K562 (cell line): ENCODE data around the gene PLXNB2. TPM values are rescaled to one million over a fixed set of nuclear protein-coding genes. Genes with fewer than 3 reads are reported as not detected.
A peak's percentile ranks its signal among the peaks of the same experiment; 100 is the strongest.

Experiments
- ATAC-seq: fragments of 200-7000 bp; cut with Tn5 transposase; 3 replicates; pipeline ENCODE4 v1.9.1; 2020; ENCODE audit warnings: moderate library complexity
- BruUV-seq: library from RNA; stranded (reverse); fragments of 400-500 nt; replicated peaks from 2 replicates; lab custom pipeline; 2021; lab: Mats Ljungman, UMichigan
- CTCF ChIA-PET: fragments of 300-600 bp; formaldehyde crosslinking; extraction: SDS; loops from one replicate; lab custom pipeline; 2021; ENCODE audit warnings: low intra/inter-chr PET ratio; lab: Yijun Ruan, JAX
- POLR2A ChIA-PET: fragments of 300-600, 350-650 bp; sonication (Branson Sonifier 250); formaldehyde crosslinking; extraction: SDS; loops from one replicate; lab custom pipeline; 2021; ENCODE audit warnings: antibody characterized with exemption, inconsistent platforms; lab: Yijun Ruan, JAX
- DNase-seq, 4 experiments: peaks; one replicate each; pipeline versions ENCODE4 v3.0.0 to v3.0.0-alpha.2; 2011 to 2018; ENCODE audit warnings: low spot score in 3 of 4, mixed read lengths in 3 of 4; ENCODE audit errors: extremely low read depth in 1 of 4
- FAIRE-seq: peaks from 2 replicates; lab custom pipeline; 2011; peaks lifted over from hg19 to GRCh38; lab: Jason Lieb, UNC
- H2AFZ ChIP-seq: 2 replicates; pipeline ENCODE4 v1.6.0; 2011; ENCODE audit warnings: low read depth, low read length, control low read depth, inconsistent platforms
- H3K27ac ChIP-seq: fragments of 200-600 bp; 3 replicates; pipeline ENCODE4 v1.8.0; 2011; ENCODE audit warnings: low read depth, mild to moderate bottlenecking, control low read depth, inconsistent platforms, low read length, moderate library complexity, mixed read lengths; ENCODE audit errors: extremely low read depth
- H3K27me3 ChIP-seq, 2 experiments: fragments of 300-600 bp in 1 of 2; 2 replicates in 1 of 2; 3 replicates in 1 of 2; pipeline versions ENCODE4 v1.6.0 to v1.8.0; 2011; ENCODE audit warnings: inconsistent platforms in 2 of 2, low read length in 2 of 2, mild to moderate bottlenecking in 1 of 2, mixed read lengths in 1 of 2, moderate library complexity in 1 of 2; ENCODE audit not compliant: control insufficient read depth in 2 of 2, insufficient read depth in 2 of 2
- H3K36me3 ChIP-seq: fragments of 300-600 bp; 3 replicates; pipeline ENCODE4 v1.8.0; 2011; ENCODE audit warnings: mild to moderate bottlenecking, low read length, inconsistent platforms; ENCODE audit not compliant: control insufficient read depth, insufficient read depth
- H3K4me1 ChIP-seq, 2 experiments: fragments of 200-600 bp in 1 of 2; replicated peaks in 1 of 2; 2 replicates in 1 of 2; 3 replicates in 1 of 2; pipeline versions ENCODE4 v1.5.1 to v1.8.0; 2011; ENCODE audit warnings: inconsistent platforms in 2 of 2, low read length in 2 of 2, mild to moderate bottlenecking in 1 of 2, mixed read lengths in 1 of 2, moderate library complexity in 1 of 2; ENCODE audit not compliant: control insufficient read depth in 2 of 2, insufficient read depth in 2 of 2
- H3K4me2 ChIP-seq: 2 replicates; pipeline ENCODE4 v1.6.1; 2011; ENCODE audit warnings: low read length, control low read depth, inconsistent platforms, mixed read lengths; ENCODE audit not compliant: insufficient read depth
- H3K4me3 ChIP-seq: fragments of 200-600 bp; sonication (generic), shearing (Covaris generic); 2 replicates; pipeline ENCODE4 v1.5.1; 2016; ENCODE audit warnings: control low read depth, inconsistent platforms
- H3K79me2 ChIP-seq: fragments of 200-600 bp; 3 replicates; pipeline ENCODE4 v1.8.0; 2011; ENCODE audit warnings: low read length, inconsistent platforms; ENCODE audit not compliant: control insufficient read depth, insufficient read depth
- H3K9ac ChIP-seq, 2 experiments: 2 replicates each; pipeline versions ENCODE4 v1.6.0 to v1.6.1; 2011; ENCODE audit warnings: low read depth in 2 of 2, low read length in 2 of 2, control low read depth in 1 of 2, inconsistent platforms in 1 of 2, mild to moderate bottlenecking in 1 of 2, mixed read lengths in 1 of 2; ENCODE audit not compliant: insufficient read depth in 1 of 2
- H3K9me1 ChIP-seq: one replicate; pipeline ENCODE4 v1.6.0; 2011; ENCODE audit warnings: inconsistent platforms, mild to moderate bottlenecking, low read length, moderate library complexity; ENCODE audit not compliant: control insufficient read depth, insufficient read depth
- H3K9me3 ChIP-seq: replicated peaks from 2 replicates; pipeline ENCODE4 v1.5.1; 2011; ENCODE audit warnings: low read depth, low read length, inconsistent platforms; ENCODE audit not compliant: control insufficient read depth, insufficient read depth
- H4K20me1 ChIP-seq: replicated peaks from 2 replicates; pipeline ENCODE4 v1.6.1; 2011; ENCODE audit warnings: low read length, inconsistent platforms, mixed read lengths; ENCODE audit not compliant: control insufficient read depth, insufficient read depth
- ELF2 ChIP-seq: fragments of 250-450 bp; sonication (Bioruptor Pico); IDR thresholded peaks from 2 replicates; pipeline ENCODE4 v1.5.0; 2021; ENCODE audit warnings: mild to moderate bottlenecking
- HCFC1 ChIP-seq: IDR thresholded peaks from 2 replicates; pipeline ENCODE4 v1.6.1; 2012; ENCODE audit warnings: low read depth, low read length, improper control_type of control experiment
- HMG20B ChIP-seq: fragments of 250-450 bp; sonication (Bioruptor Pico); IDR thresholded peaks from 2 replicates; pipeline ENCODE4 v1.5.0; 2021; ENCODE audit warnings: mild to moderate bottlenecking
- JUND ChIP-seq, 2 experiments: IDR thresholded peaks; 2 replicates in 1 of 2; 3 replicates in 1 of 2; pipeline ENCODE4 v1.6.1; 2011; ENCODE audit warnings: borderline replicate concordance in 2 of 2, low read depth in 2 of 2, low read length in 2 of 2, improper control_type of control experiment in 1 of 2, missing biosample characterization in 1 of 2, missing genetic modification characterization in 1 of 2, missing genetic modification reagents in 1 of 2
- RFX5 ChIP-seq: IDR thresholded peaks from 2 replicates; pipeline ENCODE4 v1.6.1; 2011; ENCODE audit warnings: low read depth, mild to moderate bottlenecking, improper control_type of control experiment, low read length
- SLC30A9 ChIP-seq: fragments of 250-450 bp; sonication (Bioruptor Pico); IDR thresholded peaks from 2 replicates; pipeline ENCODE4 v1.8.0; 2022; ENCODE audit warnings: mild to moderate bottlenecking, moderate library complexity
- TCF7L2 ChIP-seq: fragments of 150-350 bp; IDR thresholded peaks from 2 replicates; pipeline ENCODE4 v1.6.1; 2016; ENCODE audit warnings: low read depth, mild to moderate bottlenecking, low read length, moderate library complexity
- ZNF134 ChIP-seq: fragments of 250-450 bp; sonication (Bioruptor Pico); conservative IDR thresholded peaks from 2 replicates; pipeline ENCODE4 v1.4.0; 2020
- ZNF324 ChIP-seq: fragments of 250-450 bp; sonication (Bioruptor Pico); IDR thresholded peaks from 2 replicates; pipeline ENCODE4 v1.4.0; 2020; ENCODE audit warnings: mild to moderate bottlenecking
- ZNF354B ChIP-seq: fragments of 250-450 bp; sonication (Bioruptor Pico); IDR thresholded peaks from 2 replicates; pipeline ENCODE4 v1.4.0; 2020
- ZNF780A ChIP-seq: fragments of 250-450 bp; sonication (Bioruptor Pico); IDR thresholded peaks from 2 replicates; pipeline ENCODE4 v1.5.0; 2021; ENCODE audit warnings: mild to moderate bottlenecking
- WGBS: fragments of 100-300 bp; shearing (Covaris generic); methylation state at CpG from one replicate; pipeline ENCODE4 v1.1.6; 2016; ENCODE audit warnings: low coverage, mixed read lengths; ENCODE audit not compliant: insufficient coverage; ENCODE audit errors: missing lambda C conversion rate; 5-methylcytosine and 5-hydroxymethylcytosine counted together
- in situ Hi-C: fragments of 300-500 bp; cut with MboI; formaldehyde crosslinking; loops from 4 replicates; pipeline ENCODE4 v1.15.0; 2018; ENCODE audit warnings: inconsistent platforms, mixed read lengths
- intact Hi-C: fragments of 100-400 bp; cut with micrococcal nuclease; formaldehyde crosslinking; loops from 2 replicates; pipeline ENCODE4 v1.14.2; 2022
- polyA plus RNA-seq, 8 experiments: library from polyadenylated mRNA; depleted of rRNA in 4 of 8; stranded (reverse) in 5 of 8; unstranded in 3 of 8; fragments of >200 nt; fragmentation: Nextera tagmentation in 2 of 8; fragmentation: Illumina TruSeq in 1 of 8; extraction: Ambion mirVana in 2 of 8; extraction: Trizol in 1 of 8; gene quantifications; 2 replicates each; pipeline versions ENCODE4 v1.2.1 to v1.2.3, GENCODE V29; 2011 to 2014; ENCODE audit warnings: inconsistent platforms in 1 of 8, missing spikeins in 1 of 8
- total RNA-seq, 7 experiments: library from RNA; depleted of rRNA in 6 of 7; stranded (reverse); fragments of >200 nt in 6 of 7; fragmentation: Illumina TruSeq in 2 of 7; extraction: Trizol in 2 of 7; gene quantifications; 2 replicates each; pipeline versions ENCODE4 v1.2.1 to v1.2.3, GENCODE V29; 2011 to 2021; ENCODE audit warnings: low replicate concordance in 1 of 7
- TF ChIP-seq, protein P1 (sequence below): sonication (generic); formaldehyde crosslinking; IDR thresholded peaks from 2 replicates; pipeline ENCODE4 v1.8.0; 2022; ENCODE audit warnings: mild to moderate bottlenecking, missing genetic modification reagents, borderline replicate concordance
- TF ChIP-seq, protein P2 (sequence below): fragments of 450-650 bp; IDR thresholded peaks from 2 replicates; pipeline ENCODE4 v1.6.1; 2016; ENCODE audit warnings: mild to moderate bottlenecking
- TF ChIP-seq, protein P3 (sequence below): sonication (generic); formaldehyde crosslinking; IDR thresholded peaks from 2 replicates; pipeline ENCODE4 v1.9.0; 2022; ENCODE audit warnings: mild to moderate bottlenecking, missing genetic modification reagents

The PLXNB2 gene
- total and polyA plus RNA-seq, 9 of the 15 experiments (the other 6 are each of a cell fraction or from before 2014, with no cell fraction given): 0.15 to 45.1 (median 13.6) TPM

DNA sequence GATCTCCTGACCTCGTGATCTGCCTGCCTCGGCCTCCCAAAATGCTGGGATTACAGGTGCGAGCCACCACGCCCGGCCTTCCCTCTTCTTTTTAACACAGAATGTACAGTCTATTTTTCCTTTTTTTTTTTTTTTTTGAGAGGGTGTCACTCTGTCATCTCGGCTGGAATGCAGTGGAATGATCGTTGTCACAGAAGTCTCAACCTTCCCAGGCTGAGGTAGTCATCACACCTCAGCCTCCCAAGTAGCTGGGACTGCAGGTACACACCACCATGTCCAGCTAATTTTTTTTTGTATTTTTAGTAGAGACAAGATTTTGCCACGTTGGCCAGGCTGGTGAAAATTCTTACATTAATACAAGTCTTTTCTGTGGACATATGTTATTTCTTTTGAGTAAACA, 48.7 kb upstream of the PLXNB2 start (continued):
- TF ChIP-seq ZNF780A (no peak), TCF7L2 (no peak), SLC30A9 (CRISPR knock-in tag) (no peak)
- TF ChIP-seq, protein P1, sequence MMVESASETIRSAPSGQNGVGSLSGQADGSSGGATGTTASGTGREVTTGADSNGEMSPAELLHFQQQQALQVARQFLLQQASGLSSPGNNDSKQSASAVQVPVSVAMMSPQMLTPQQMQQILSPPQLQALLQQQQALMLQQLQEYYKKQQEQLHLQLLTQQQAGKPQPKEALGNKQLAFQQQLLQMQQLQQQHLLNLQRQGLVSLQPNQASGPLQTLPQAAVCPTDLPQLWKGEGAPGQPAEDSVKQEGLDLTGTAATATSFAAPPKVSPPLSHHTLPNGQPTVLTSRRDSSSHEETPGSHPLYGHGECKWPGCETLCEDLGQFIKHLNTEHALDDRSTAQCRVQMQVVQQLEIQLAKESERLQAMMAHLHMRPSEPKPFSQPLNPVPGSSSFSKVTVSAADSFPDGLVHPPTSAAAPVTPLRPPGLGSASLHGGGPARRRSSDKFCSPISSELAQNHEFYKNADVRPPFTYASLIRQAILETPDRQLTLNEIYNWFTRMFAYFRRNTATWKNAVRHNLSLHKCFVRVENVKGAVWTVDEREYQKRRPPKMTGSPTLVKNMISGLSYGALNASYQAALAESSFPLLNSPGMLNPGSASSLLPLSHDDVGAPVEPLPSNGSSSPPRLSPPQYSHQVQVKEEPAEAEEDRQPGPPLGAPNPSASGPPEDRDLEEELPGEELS: no peak
- TF ChIP-seq, protein P2, sequence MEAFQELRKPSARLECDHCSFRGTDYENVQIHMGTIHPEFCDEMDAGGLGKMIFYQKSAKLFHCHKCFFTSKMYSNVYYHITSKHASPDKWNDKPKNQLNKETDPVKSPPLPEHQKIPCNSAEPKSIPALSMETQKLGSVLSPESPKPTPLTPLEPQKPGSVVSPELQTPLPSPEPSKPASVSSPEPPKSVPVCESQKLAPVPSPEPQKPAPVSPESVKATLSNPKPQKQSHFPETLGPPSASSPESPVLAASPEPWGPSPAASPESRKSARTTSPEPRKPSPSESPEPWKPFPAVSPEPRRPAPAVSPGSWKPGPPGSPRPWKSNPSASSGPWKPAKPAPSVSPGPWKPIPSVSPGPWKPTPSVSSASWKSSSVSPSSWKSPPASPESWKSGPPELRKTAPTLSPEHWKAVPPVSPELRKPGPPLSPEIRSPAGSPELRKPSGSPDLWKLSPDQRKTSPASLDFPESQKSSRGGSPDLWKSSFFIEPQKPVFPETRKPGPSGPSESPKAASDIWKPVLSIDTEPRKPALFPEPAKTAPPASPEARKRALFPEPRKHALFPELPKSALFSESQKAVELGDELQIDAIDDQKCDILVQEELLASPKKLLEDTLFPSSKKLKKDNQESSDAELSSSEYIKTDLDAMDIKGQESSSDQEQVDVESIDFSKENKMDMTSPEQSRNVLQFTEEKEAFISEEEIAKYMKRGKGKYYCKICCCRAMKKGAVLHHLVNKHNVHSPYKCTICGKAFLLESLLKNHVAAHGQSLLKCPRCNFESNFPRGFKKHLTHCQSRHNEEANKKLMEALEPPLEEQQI: no peak
- TF ChIP-seq, all 486 proteins: peak for 0

DNA sequence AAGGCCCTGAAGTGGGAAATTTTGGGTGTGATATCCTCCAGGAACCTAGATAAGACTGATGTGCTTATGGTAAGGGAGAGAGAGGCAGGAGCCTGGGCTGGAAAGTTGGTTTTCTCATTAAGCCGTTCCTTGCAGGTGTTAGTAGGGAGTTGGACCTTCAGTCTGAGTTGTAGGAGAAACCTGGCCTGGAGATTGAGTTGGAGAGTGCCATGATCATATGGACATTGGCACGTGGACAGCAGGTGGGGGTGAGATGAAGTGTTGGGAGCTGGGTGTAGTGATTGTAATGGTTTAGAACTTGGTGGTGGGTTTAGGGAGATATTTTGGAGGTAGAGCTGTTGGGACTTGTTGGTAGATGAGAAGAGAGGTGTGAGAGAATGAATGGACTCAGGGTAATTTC, 40.6 kb upstream of the PLXNB2 start:
- intact Hi-C loops: loop anchor here (10.0 kb wide), 1 partner anchor 203 kb away; no protein-coding TSS in a partner anchor
- H2AFZ ChIP-seq: no peak overlapping the region
- FAIRE-seq (no peak), DNase-seq (no peak), ATAC-seq (no peak)
- in situ Hi-C loops: no loop called here
- peak overlapping the region in 1 of 2 experiments; percentile 26; a peak in 1 of 4 replicates for H3K9ac ChIP-seq
- H3K9me1 ChIP-seq: no peaks in the 10 kb centered on the region
- CTCF ChIA-PET: no interaction called here
- no peaks in the 10 kb centered on the region for H3K27me3 ChIP-seq
- H3K4me2 ChIP-seq: no peak overlapping the region
- H3K4me3 ChIP-seq: no peak overlapping the region
- 63% methylated on average over 2 of the region's 2 CpGs for WGBS
- no TSS peak for BruUV-seq
- peaks cover 0 to 14% of the 10 kb centered on the region in 2 experiments; a peak in 3 of 5 replicates for H3K4me1 ChIP-seq
- POLR2A ChIA-PET: no interaction called here
- no peak overlapping the region for H3K27ac ChIP-seq
- H3K9me3 ChIP-seq: no peaks in the 10 kb centered on the region
- H4K20me1 ChIP-seq: peaks cover 12% of the 10 kb centered on the region; the same call in 1 of the 2 replicates
- peaks cover 24% of the 10 kb centered on the region; the same call in 2 of the 3 replicates for H3K36me3 ChIP-seq
- peaks cover 31% of the 10 kb centered on the region for H3K79me2 ChIP-seq
- TF ChIP-seq HMG20B (CRISPR knock-in tag) (no peak), JUND (IDR thresholded peaks at IDR 0.05; ENCODE audit: borderline replicate concordance, low read depth, low read length) (no peak), JUND (tag; IDR thresholded peaks at IDR 0.05; ENCODE audit: borderline replicate concordance, low read depth, low read length) (no peak), ZNF324 (CRISPR knock-in tag) (no peak), ZNF354B (CRISPR knock-in tag) (no peak), RFX5 (no peak), ELF2 (CRISPR knock-in tag) (no peak), HCFC1 (no peak), ZNF134 (no peak)
- TF ChIP-seq, protein P3, sequence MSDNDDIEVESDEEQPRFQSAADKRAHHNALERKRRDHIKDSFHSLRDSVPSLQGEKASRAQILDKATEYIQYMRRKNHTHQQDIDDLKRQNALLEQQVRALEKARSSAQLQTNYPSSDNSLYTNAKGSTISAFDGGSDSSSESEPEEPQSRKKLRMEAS (CRISPR knock-in tag): no peak
- TF ChIP-seq, all 486 proteins: peak for 0
